Mucosa of rectum (tissue), 2 donors: ENCODE results near the gene MCRIP1.

Experiments
- H3K27ac ChIP-seq, 2 donors: one replicate each; pipeline ENCODE4 v1.7.0; 2013; ENCODE audit warnings: inconsistent platforms in 2 of 2, low read depth in 2 of 2, low read length in 2 of 2
- H3K27me3 ChIP-seq, 2 donors: one replicate each; pipeline ENCODE4 v1.7.0; 2013; ENCODE audit warnings: low read length in 2 of 2; ENCODE audit not compliant: control insufficient read depth in 2 of 2, insufficient read depth in 2 of 2
- H3K36me3 ChIP-seq, 2 donors: one replicate each; pipeline ENCODE4 v1.7.0; 2013; ENCODE audit warnings: low read length in 2 of 2; ENCODE audit not compliant: control insufficient read depth in 2 of 2, insufficient read depth in 2 of 2
- H3K4me1 ChIP-seq, 2 donors: one replicate each; pipeline ENCODE4 v1.7.0; 2013; ENCODE audit warnings: low read length in 2 of 2, mild to moderate bottlenecking in 1 of 2; ENCODE audit not compliant: control insufficient read depth in 2 of 2, insufficient read depth in 2 of 2
- H3K4me3 ChIP-seq, 2 donors: one replicate each; pipeline ENCODE4 v1.7.0; 2013; ENCODE audit warnings: low read length in 2 of 2
- H3K9ac ChIP-seq, 2 donors: one replicate each; pipeline ENCODE4 v1.7.0; 2013; ENCODE audit warnings: low read length in 2 of 2, low read depth in 1 of 2, mild to moderate bottlenecking in 1 of 2
- H3K9me3 ChIP-seq, 2 donors: one replicate each; pipeline ENCODE4 v1.7.0; 2013; ENCODE audit warnings: low read length in 2 of 2; ENCODE audit not compliant: control insufficient read depth in 2 of 2
- donor health status: healthy.
- donor health status: Normal muscosa, but diverticular disease.

Gene MCRIP1

DNA sequence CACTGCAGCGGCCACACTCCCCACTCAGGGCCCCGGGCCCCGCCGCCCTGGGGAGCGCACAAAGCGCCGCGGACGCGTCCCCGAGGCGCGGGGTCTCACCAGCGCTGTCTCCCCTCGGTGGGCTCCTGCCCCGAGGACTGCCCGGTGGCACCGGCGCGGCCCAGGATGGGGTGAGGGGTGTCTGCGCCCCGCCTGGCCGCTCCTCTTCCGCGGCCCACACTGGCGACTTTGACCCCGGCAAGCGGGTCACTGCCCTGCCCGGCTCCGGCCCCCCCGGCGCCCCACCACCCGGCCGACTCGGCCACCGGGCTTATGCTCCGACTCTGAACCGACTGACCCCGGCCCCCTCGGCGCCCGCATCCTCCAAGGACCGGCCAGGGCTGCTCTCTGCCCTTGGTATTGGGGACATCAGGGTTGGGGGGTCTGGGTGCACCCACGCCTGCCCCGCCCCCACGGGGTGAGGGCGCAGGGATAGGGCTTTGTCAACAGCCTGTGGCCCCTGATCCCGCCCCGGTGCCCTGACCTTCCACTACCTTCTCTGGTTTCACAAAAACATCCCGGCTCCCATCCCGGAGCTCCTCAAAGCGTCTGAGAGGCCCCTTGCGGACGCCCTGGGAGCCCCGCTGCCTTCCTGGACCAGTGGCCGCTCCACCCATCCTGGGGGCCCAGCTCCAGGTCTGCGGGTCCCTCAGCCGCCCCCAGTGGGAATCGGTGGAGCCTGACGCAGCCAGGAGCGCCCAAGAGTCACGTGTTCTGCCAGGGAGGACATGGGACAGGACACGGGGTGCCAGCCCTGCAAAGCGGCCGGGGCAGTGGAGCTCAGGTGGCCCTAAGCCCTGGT is 28.3 kb downstream of the MCRIP1 start:
- Histone ChIP-seq H3K9ac (no peak overlapping the region), H3K4me3 (no peak overlapping the region), H3K36me3 (no peaks in the 10 kb centered on the region), H3K27me3 (peaks cover 37 to 67% of the 10 kb centered on the region in 2 donors), H3K4me1 (no peaks in the 10 kb centered on the region), H3K27ac (no peak overlapping the region), H3K9me3 (no peaks in the 10 kb centered on the region)

DNA sequence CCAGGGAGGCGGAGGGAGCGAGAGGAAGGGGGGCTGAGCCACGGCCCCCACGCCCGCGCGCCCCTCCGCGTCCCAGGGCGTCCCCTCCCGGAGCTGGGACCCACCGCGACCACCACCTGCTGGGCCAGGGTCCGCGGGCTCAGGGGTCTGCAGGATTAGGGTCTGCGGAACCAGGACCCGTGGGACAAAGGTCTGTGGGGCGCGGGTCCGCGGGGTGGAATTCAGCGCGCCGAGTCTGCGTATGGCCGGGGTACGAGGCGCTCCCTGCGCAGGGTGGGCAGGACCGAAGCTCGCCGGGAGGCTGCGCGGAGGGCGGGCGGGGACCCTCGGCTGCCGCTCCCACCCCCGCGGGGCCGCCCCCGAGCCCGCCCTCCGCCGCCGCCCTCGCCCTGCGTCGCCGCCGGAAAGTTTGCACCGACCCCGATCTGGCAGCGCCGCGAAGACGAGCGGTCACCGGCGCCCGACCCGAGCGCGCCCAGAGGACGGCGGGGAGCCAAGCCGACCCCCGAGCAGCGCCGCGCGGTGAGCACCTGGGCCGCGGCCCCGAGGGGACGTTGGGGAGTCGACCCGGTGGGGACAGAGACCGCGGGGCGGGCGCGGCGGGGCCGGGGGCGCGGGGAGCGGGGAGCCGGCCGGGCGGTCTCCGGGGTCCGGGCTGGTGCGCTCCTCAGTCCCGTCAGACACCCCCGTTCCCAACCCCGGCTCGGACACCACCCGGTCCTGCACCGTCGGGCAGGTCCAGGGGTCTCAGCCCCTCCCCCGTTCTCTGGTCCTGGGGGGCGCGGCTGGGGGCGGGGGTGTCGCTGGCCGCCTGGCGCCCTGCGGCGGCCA is 29.1 kb downstream of the MCRIP1 start, which contains the start of gene GCGR:
TSS of gene GCGR (plus strand) at position 423 of the 831 bp plus-strand sequence. CDS start 4,869 bp downstream, outside the sequence.
- peaks cover 35 to 61% of the 10 kb centered on the region in 2 donors for H3K27me3 ChIP-seq
- no peaks in the 10 kb centered on the region for H3K36me3 ChIP-seq
- H3K4me1 ChIP-seq = no peaks in the 10 kb centered on the region
- no peaks in the 10 kb centered on the region for H3K9me3 ChIP-seq
- no peak within 1 kb of the TSS for H3K27ac ChIP-seq
- H3K9ac ChIP-seq = no peak within 1 kb of the TSS
- no peak within 1 kb of the TSS for H3K4me3 ChIP-seq

- H3K9me3 ChIP-seq = no peaks in the 10 kb centered on the region
- H3K4me1 ChIP-seq = no peaks in the 10 kb centered on the region
- no peak overlapping the region for H3K4me3 ChIP-seq
- no peaks in the 10 kb centered on the region for H3K36me3 ChIP-seq
- no peak overlapping the region for H3K27ac ChIP-seq
- peaks cover 32 to 56% of the 10 kb centered on the region in 2 donors for H3K27me3 ChIP-seq
- H3K9ac ChIP-seq = no peak overlapping the region
Observed at GRCh38 chr17:81802856-81803643, 30.0 kb downstream of the MCRIP1 start.

GRCh38 chr17:81802048-81802758 is 30.9 kb downstream of the MCRIP1 start:
- Histone ChIP-seq H3K9ac (no peak overlapping the region), H3K27ac (no peak overlapping the region), H3K9me3 (no peaks in the 10 kb centered on the region), H3K27me3 (peaks cover 30 to 47% of the 10 kb centered on the region in 2 donors), H3K4me3 (no peak overlapping the region), H3K36me3 (no peaks in the 10 kb centered on the region), H3K4me1 (no peaks in the 10 kb centered on the region)

DNA sequence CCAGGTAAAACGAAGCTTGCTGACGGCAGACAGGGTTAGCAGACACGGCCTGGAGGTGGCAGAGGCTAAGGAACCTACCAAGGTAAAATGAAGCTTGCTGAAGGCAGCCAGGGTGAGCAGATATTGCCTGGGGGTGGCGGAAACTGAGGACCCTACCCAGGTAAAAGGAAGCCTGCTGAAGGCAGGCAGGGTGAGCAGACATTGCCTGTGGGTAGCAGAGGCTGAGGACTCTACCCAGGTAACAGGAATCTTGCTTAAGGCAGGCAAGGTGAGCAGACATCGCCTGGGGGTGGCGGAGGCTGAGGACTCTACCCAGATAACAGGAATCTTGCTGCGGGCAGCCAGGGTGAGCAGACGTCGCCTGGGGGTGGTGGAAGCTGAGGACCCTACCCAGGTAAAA is 31.8 kb downstream of the MCRIP1 start:
- Histone ChIP-seq H3K27me3 (peaks cover 26 to 39% of the 10 kb centered on the region in 2 donors), H3K27ac (no peak overlapping the region), H3K9me3 (no peaks in the 10 kb centered on the region), H3K9ac (no peak overlapping the region), H3K36me3 (no peaks in the 10 kb centered on the region), H3K4me1 (no peaks in the 10 kb centered on the region), H3K4me3 (no peak overlapping the region)

DNA sequence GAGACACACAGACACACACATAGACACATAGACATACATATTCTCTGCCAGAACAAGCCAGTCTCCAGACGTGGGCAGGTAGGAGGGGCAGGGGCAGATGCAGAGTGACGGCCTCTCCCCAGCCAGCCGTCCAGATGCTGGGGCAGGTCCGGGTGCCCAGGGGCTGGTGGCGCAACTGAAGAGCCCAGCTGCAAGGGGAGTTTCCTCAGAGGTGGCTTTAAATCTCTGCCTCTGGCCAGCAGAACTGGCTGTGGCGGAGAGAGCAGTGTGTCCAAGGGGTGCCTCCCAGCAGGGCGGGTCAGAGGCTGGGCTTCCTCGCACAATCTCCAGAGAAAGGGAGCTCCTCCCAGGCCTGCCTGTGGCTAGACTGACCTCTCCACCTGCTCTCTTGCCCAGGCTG is 38.6 kb downstream of the MCRIP1 start:
- Histone ChIP-seq H3K9me3 (no peaks in the 10 kb centered on the region), H3K4me1 (peaks cover 0 to 7% of the 10 kb centered on the region in 2 donors), H3K36me3 (no peaks in the 10 kb centered on the region), H3K9ac (no peak overlapping the region), H3K4me3 (no peak overlapping the region), H3K27me3 (peaks cover 6 to 11% of the 10 kb centered on the region in 2 donors), H3K27ac (no peak overlapping the region)

DNA sequence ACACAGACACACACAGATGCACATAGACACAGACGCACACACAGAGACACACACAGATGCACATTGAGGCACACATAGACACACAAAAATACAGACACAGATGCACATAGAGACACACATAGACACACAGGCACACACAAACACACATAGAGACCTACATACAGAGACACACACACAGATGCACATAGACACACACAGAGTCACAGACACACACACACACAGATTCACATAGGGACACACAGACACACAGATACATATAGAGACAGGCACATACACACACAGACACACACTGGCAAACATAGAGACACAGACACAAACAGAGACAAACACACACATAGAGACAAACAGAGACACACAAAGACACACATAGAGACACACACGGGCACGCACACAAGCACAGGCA is 39.0 kb downstream of the MCRIP1 start:
- no peak overlapping the region for H3K27ac ChIP-seq
- no peak overlapping the region for H3K9ac ChIP-seq
- H3K27me3 ChIP-seq = peaks cover 6 to 11% of the 10 kb centered on the region in 2 donors
- no peaks in the 10 kb centered on the region for H3K9me3 ChIP-seq
- no peaks in the 10 kb centered on the region for H3K36me3 ChIP-seq
- peaks cover 0 to 7% of the 10 kb centered on the region in 2 donors for H3K4me1 ChIP-seq
- H3K4me3 ChIP-seq = no peak overlapping the region

- H3K27ac ChIP-seq = no peak overlapping the region
- H3K9me3 ChIP-seq = no peaks in the 10 kb centered on the region
- no peak overlapping the region for H3K9ac ChIP-seq
Observed at GRCh38 chr17:81792675-81793615, 40.1 kb downstream of the MCRIP1 start.

More at GRCh38 chr17:81792675-81793615, 40.1 kb downstream of the MCRIP1 start:
- no peaks in the 10 kb centered on the region for H3K36me3 ChIP-seq
- peaks cover 0 to 7% of the 10 kb centered on the region in 2 donors for H3K4me1 ChIP-seq
- H3K4me3 ChIP-seq = no peak overlapping the region
- peaks cover 6 to 11% of the 10 kb centered on the region in 2 donors for H3K27me3 ChIP-seq
